Measurements from ENCODE around the gene FAM13A.

The FAM13A gene

GRCh38 chr4:88720451-88721428 lies 336.2 kb downstream of the FAM13A start:
- no peak for DNase-seq (ENCODE audit: low read depth in 2 of 2)

DNA sequence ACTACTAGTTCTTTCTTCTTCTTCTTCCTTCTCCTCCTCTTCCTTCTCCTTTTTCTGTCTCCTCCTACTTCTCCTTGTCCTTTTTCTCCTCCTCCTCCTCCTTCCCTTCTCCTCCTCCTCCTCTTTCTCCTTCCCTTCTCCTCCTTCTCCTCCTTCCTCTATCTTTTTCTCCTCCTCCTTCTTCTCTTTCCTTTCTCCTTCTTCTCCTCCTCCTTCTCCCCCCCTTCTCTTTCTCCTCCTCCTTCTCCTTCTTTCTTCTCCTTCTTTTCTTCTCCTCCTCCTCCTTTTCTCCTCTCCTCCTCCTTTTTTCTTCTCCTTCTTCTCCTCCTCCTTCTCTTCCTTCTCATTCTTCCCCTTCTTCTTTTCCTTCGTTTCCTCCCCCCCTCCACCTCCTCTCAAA lies 337.6 kb downstream of the FAM13A start:
- DNase-seq (ENCODE audit: low read depth in 2 of 2): no peak

DNA sequence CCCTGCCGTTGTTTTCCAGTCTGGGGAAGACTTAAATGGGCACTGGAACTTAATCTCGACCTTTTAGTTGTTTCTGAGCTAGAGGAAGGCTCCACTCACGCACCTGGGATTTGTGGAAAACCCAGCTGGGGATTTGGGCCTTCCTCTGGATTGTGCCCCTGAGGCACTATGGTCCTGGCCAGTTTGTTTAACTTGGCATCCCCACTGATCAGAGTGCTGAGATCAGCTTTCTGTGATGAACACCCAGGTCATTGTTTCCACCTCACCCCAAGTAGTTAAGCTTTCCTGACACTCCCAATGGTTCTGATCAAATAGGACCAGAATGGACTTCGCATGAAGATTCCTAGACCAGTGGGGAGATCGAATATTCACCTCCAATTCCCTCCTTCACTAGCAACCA lies 338.9 kb downstream of the FAM13A start:
- no peak for DNase-seq (ENCODE audit: low read depth in 2 of 2)

DNA sequence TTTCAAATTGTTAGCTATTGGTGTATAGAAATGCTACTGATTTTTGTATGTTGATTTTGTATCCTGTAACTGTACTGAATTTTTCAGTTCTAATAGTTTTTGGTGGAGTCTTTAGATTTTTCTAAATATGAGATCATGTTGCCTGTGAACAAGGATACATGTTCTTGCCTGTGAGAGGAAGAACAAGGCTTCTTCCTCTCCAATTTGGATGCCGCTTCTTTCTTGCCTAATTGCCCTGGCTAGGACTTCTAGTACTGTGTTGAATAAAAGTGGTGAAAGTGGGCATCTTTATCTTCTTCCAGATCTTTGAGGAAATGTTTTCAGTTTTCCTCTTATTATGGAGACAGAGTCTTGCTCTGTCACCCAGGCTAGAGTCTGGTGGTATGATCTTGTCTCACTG lies 343.2 kb downstream of the FAM13A start:
- no peak for DNase-seq (ENCODE audit: low read depth in 2 of 2)

DNA sequence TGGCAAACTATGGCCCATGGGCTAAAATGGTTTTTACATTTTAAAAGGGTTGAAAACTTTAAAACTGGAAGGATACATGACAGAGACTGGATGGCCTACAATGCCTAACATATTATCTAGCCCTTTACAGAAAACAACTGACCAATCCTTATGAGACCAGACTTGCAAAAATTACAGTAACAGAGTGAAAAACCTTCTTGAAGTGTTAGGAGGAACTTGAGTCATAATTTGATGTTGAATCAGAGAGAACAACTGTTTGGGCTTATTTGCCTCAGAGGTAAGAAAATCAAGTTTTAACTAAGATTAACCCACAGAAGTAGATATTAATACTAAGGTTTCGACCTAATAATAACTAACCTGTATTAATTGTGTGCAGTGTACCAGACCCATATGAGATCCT lies 347.0 kb downstream of the FAM13A start:
- no peak for DNase-seq (ENCODE audit: low read depth in 2 of 2)

- DNase-seq (ENCODE audit: low read depth in 2 of 2): no peak
These were observed 350.4 kb downstream of the FAM13A start for GRCh38 chr4:88706574-88706973.

- DNase-seq (ENCODE audit: low read depth in 2 of 2): no peak
These were observed 351.0 kb downstream of the FAM13A start for GRCh38 chr4:88705805-88706492.

GRCh38 chr4:88705223-88705622 lies 351.8 kb downstream of the FAM13A start:
- DNase-seq (ENCODE audit: low read depth in 2 of 2): no peak

DNA sequence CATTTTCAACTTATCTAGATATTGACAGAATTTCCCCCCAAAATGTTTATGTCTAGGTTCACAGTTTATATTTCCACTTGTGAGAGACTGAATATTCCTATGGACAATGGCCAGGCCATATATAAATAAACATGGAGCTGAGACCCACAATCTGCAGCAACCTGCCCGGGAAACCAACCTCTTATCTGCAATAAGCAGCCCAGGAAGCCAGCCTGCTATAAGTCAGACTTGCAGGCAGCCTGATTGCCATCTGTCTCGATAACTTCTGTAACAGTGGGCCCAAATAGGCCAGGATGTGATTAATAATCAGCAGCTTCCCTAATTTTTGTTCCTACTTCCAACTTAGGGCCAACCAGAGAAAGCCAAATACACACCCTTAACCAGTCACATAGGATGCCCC lies 354.2 kb downstream of the FAM13A start:
- no peak for DNase-seq (ENCODE audit: low read depth in 2 of 2)

DNA sequence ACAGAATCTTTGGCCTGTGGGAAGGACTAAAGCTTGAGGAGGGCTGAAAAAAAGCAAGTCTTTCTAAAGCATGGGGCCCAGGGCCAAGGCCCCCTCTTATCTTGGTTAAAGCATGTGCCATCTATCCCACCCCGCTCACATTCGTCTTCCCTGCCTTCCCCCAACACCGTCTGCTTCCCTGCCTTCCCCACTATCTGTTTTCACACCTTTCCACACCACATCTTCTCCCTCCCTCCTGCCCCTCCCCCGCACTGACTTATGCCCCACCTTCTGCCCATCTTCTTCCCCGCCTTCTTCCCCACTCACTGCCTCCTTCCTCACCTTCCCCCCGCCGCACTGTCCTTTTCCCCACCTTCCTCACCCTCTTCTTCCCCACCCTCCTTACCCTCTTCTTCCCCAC lies 358.5 kb downstream of the FAM13A start:
- DNase-seq (ENCODE audit: low read depth in 2 of 2): no peak

DNA sequence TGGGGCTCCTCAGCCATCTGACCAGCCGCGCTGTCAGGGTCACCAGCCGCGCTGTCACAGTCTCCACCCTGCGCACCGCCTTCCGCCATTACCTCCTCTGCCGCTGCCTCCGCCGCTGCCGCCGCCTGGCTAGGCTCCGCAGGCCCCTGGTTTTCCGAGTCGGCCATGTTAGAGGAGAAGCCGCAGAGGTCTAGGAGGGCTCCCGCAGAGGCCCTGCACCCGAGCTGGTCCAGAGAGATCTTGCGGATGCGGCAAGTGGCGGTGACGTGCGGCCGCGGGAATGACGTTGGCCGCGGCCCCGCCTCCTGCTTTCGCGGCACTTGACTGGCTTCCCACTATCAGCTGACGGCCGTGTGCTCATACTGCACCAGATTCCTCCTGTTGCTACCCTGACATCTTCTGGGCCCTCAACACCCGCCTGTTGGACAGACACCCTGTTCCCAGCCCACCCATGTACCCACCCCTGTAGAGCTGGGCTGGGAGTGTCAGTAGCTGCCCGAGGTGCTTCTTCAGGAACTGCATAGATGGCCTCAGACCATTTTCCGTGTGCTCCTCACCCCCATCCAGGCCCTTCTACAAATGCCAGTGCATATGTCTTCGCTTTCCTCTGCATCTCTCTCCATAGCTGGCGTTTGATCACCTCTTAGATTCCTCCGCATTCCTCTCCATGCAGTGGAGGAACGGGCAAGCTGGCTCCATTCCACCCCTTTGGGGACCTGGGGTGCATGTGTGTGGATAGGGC lies 359.2 kb downstream of the FAM13A start, which contains the start of gene NAP1L5:
TSS of gene NAP1L5 (minus strand) at position 242 of the 742 bp plus-strand sequence. CDS start at position 167, 75 bp downstream.
- DNase-seq (ENCODE audit: low read depth in 2 of 2): peak; percentile 1 to 18

GRCh38 chr4:88697141-88697540 lies 359.8 kb downstream of the FAM13A start:
- DNase-seq (ENCODE audit: low read depth in 2 of 2): no peak

GRCh38 chr4:88696630-88697029 lies 360.4 kb downstream of the FAM13A start:
- DNase-seq (ENCODE audit: low read depth in 2 of 2): no peak

GRCh38 chr4:88693792-88694191 lies 363.2 kb downstream of the FAM13A start:
- no peak for DNase-seq (ENCODE audit: low read depth in 2 of 2)

DNA sequence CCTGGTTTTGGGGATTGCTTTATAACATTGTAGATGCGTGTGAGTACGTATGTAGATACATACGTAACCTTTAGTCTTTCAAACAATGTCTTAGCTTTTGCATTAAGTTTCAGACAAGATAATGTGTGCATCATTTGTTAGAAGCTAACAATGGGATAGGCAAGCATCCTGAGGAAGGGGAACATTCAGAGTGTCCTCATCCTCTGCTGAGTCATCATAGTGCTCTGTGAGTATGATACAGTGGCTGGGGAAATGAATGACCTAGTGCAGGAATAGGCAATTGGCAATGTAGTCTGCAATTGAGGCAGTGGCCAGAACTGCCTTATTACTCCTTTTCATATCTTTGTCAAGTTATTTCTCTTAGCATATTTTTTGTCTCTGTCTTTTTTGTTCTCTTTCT lies 366.6 kb downstream of the FAM13A start:
- no peak for DNase-seq (ENCODE audit: low read depth in 2 of 2)

DNA sequence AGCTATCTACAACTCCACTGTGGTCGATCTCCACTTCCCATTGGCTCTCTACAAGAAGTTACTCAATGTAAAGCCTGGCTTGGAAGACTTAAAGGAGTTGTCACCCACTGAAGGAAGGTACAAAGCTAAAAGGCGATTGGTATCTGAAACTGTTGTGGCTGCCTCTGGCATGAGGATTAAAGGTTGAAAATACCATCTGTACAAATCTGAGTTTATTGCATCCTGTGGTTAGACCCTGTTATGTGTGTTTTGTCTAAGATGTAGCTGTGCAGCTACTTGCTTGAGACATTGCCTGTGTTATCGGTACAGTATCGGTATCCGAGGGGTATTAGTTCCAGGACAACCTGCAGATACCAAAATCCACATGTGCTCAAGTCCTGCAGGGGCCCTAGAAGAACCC lies 375.8 kb downstream of the FAM13A start:
- DNase-seq (ENCODE audit: low read depth in 2 of 2): no peak

Measured in stimulated activated CD4-positive, alpha-beta T cell treated with anti-CD3 and anti-CD28 coated beads, Interleukin-1b, Interleukin-23, amount 100 ng/mL, for 1 hour (primary cell).